HFFc6 (cell line): ENCODE measurements around the gene GOLIM4. TPM values are rescaled to one million over a fixed set of nuclear protein-coding genes. Genes with fewer than 3 reads are reported as not detected.

Experiments
- DNase-seq: peaks from one replicate; pipeline ENCODE4 v3.0.0-alpha.2; 2018
- H3K27ac Mint-ChIP-seq: 2 replicates; pipeline ENCODE4 v1.8.0; 2020; ENCODE audit warnings: mild to moderate bottlenecking, mixed read lengths
- H3K27me3 Mint-ChIP-seq: 2 replicates; pipeline ENCODE4 v1.8.0; 2021; ENCODE audit warnings: mild to moderate bottlenecking, moderate library complexity, mixed read lengths; ENCODE audit not compliant: insufficient read depth
- H3K36me3 Mint-ChIP-seq: 2 replicates; pipeline ENCODE4 v1.8.0; 2021; ENCODE audit warnings: low read depth, mixed read lengths
- H3K4me1 Mint-ChIP-seq: 2 replicates; pipeline ENCODE4 v1.8.0; 2020; ENCODE audit warnings: low read depth, mixed read lengths
- H3K4me3 Mint-ChIP-seq: 2 replicates; pipeline ENCODE4 v1.8.0; 2020; ENCODE audit warnings: mild to moderate bottlenecking, moderate library complexity, mixed read lengths
- H3K9me3 Mint-ChIP-seq: 2 replicates; pipeline ENCODE4 v1.8.0; 2020; ENCODE audit warnings: mild to moderate bottlenecking, mixed read lengths
- CTCF ChIP-seq: fragments of 200-600 bp; sonication (generic); IDR thresholded peaks from 2 replicates; pipeline ENCODE4 v1.5.0; 2021; ENCODE audit warnings: antibody characterized with exemption, mild to moderate bottlenecking
- total RNA-seq, 6 experiments: library from RNA; stranded (reverse); fragmentation: NEBNext Ultra II Directional; extraction: Animal tissue kit (Norgen Biotek cat#: 25700); gene quantifications; 2 replicates in 1 of 6; 3 replicates in 5 of 6; pipeline ENCODE4 v1.2.3, GENCODE V29; 2021

The GOLIM4 gene
- total RNA-seq, 6 experiments from 2014 or later: 99.8 to 141 (median 130) TPM

GRCh38 chr3:168094580-168094876, 1.2 kb downstream of the GOLIM4 start:
- peak; percentile 47 for TF ChIP-seq CTCF
- peak overlapping the region; percentile 92 for H3K4me3 Mint-ChIP-seq
- peak overlapping the region; percentile 97 for H3K27ac Mint-ChIP-seq
- H3K27me3 Mint-ChIP-seq: peaks cover 5% of the 10 kb centered on the region; the same call in 1 of the 2 replicates
- DNase-seq: no peak
- no peaks in the 10 kb centered on the region for H3K9me3 Mint-ChIP-seq
- peaks cover 67% of the 10 kb centered on the region for H3K4me1 Mint-ChIP-seq
- peaks cover 21% of the 10 kb centered on the region for H3K36me3 Mint-ChIP-seq

- no peak for DNase-seq
- peaks cover 68% of the 10 kb centered on the region for H3K4me1 Mint-ChIP-seq
Observed at GRCh38 chr3:168093790-168094189, 1.9 kb downstream of the GOLIM4 start.

GRCh38 chr3:168093229-168093628, 2.5 kb downstream of the GOLIM4 start:
- Mint-ChIP-seq H3K36me3 (peaks cover 21% of the 10 kb centered on the region), H3K27ac (peak overlapping the region; percentile 97), H3K9me3 (no peaks in the 10 kb centered on the region), H3K4me3 (peak overlapping the region; percentile 92), H3K27me3 (peaks cover 5% of the 10 kb centered on the region; the same call in 1 of the 2 replicates), H3K4me1 (peaks cover 72% of the 10 kb centered on the region)
- TF ChIP-seq CTCF: no peak
- DNase-seq: no peak

More at GRCh38 chr3:168093790-168094189, 1.9 kb downstream of the GOLIM4 start:
- peak overlapping the region; percentile 92 for H3K4me3 Mint-ChIP-seq
- peak overlapping the region; percentile 97 for H3K27ac Mint-ChIP-seq
- H3K9me3 Mint-ChIP-seq: no peaks in the 10 kb centered on the region
- H3K27me3 Mint-ChIP-seq: peaks cover 5% of the 10 kb centered on the region; the same call in 1 of the 2 replicates
- no peak for TF ChIP-seq CTCF
- H3K36me3 Mint-ChIP-seq: peaks cover 21% of the 10 kb centered on the region

GRCh38 chr3:168091941-168092340, 3.8 kb downstream of the GOLIM4 start:
- Mint-ChIP-seq H3K4me1 (peaks cover 72% of the 10 kb centered on the region), H3K36me3 (peaks cover 21% of the 10 kb centered on the region), H3K4me3 (peak overlapping the region; percentile 92), H3K9me3 (no peaks in the 10 kb centered on the region), H3K27me3 (peaks cover 5% of the 10 kb centered on the region; the same call in 1 of the 2 replicates), H3K27ac (peak overlapping the region; percentile 97)
- no peak for TF ChIP-seq CTCF
- DNase-seq: no peak

- Mint-ChIP-seq H3K27ac (peak overlapping the region; percentile 97), H3K4me1 (peaks cover 72% of the 10 kb centered on the region), H3K4me3 (peak overlapping the region; percentile 92), H3K36me3 (peaks cover 21% of the 10 kb centered on the region), H3K9me3 (no peaks in the 10 kb centered on the region), H3K27me3 (peaks cover 5% of the 10 kb centered on the region; the same call in 1 of the 2 replicates)
- no peak for DNase-seq
- no peak for TF ChIP-seq CTCF
Observed at GRCh38 chr3:168091302-168091858, 4.3 kb downstream of the GOLIM4 start.
